Endometrial microvascular endothelial cells (primary cell): ENCODE data around the gene RAB3GAP2. TPM values are rescaled to one million over a fixed set of nuclear protein-coding genes. Genes with fewer than 3 reads are reported as not detected.
"Not testable (repeated sequence)": the region's sequence is repeated elsewhere in the genome, so short reads cannot be mapped to it uniquely, and the experiment has no call there.

Experiments
- in situ Hi-C: cut with HindIII; loops from 2 replicates; pipeline ENCODE4 v1.10.0; 2017; ENCODE audit warnings: low sequenced_read_pairs, low pct_unique_long_range_greater_than_20kb; ENCODE audit errors: inconsistent ontology term
- total RNA-seq: library from RNA; depleted of rRNA; stranded (reverse); fragments of >200 nt; gene quantifications from one replicate; pipeline ENCODE4 v1.2.3, GENCODE V29; 2015; ENCODE audit errors: inconsistent ontology term

RAB3GAP2 gene
- total RNA-seq, 1 donor from 2014 or later = 29.3 TPM

DNA sequence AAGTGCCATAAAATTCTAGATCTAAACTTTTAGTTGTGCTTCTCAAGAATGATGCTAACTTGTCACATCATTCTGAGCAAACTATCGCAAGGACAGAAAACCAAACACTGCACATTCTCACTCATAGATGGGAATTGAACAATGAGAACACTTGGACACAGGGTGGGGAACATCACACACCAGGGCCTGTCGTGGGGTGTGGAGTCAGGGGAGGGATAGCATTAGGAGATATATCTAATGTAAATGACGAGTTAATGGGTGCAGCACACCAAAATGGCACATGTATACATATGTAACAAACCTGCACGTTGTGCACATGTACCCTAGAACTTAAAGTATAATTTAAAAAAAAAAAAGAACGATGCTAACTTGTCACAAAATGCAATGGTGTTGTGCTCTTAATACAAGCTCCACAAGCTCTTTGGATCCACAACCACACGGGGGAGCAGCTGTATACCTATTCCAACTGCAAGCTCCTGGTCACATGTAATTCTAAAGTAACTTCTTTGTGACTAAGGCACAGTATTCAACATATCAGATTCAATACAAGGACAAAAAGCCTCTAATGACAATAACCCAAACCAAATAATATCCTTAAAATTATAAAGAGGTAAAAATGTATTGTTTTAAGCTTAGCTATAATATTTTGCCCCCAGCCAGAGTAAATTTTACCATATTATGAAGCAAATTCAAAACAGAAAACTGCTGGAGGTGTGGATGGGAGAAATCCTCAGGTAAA, 53.7 kb downstream of the RAB3GAP2 start:
- in situ Hi-C loops = not testable (repeated sequence)

DNA sequence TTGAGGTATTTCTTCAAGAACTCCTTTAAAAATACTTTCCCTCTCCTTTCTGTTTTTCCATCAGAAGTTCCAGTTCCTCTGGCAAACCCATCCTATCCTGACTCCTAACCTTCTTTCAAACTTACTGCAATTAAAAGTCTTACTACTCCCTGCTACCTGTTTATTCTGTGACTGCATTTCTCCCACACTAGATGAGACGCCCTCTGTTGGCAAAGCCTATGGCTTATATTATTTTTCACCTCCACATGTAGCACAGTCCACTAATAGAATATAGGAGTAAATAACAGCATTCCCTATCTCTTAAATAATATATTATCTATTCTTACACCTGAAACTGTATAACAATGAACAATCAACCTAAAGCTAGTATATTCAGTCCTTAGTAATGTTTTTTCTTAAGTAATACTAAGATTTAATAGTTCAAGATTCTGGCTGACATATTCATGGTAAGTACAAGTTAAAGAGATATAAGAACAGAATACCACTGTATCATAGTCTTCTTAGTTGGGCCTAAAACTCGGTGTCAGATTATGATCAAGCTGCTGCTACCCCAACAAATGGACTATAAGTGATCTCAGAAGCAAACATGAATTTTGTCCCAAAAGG, 54.8 kb downstream of the RAB3GAP2 start:
- in situ Hi-C loops = no loop called here

DNA sequence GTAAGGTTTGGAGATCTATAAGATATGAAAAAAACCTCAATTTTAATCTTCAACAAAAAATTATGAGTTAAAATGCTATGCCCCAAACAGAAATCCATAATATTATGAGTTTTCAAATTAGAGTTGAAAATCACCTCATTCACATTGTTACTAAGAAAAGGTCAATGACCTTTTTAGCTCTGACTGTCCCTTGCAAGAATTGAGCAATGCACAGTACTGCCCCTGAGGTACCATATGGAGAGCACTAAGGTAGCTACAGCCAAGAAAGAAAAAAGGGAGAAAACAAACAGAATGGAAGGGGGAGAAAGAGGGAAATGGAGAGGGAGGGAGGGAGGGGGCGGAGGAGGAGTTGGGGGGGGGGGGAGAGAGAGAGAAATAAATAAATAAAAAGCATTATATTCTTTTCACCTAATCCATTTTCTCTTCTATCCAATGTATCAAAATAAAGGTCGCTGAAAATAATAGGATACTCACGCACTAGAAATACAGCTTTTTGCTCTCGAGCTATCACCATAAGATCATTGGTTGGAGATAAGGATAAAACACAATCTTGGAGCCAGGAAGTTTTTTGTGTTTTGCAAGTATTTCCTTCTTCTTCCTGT, 58.8 kb downstream of the RAB3GAP2 start:
- in situ Hi-C loops = no loop called here

DNA sequence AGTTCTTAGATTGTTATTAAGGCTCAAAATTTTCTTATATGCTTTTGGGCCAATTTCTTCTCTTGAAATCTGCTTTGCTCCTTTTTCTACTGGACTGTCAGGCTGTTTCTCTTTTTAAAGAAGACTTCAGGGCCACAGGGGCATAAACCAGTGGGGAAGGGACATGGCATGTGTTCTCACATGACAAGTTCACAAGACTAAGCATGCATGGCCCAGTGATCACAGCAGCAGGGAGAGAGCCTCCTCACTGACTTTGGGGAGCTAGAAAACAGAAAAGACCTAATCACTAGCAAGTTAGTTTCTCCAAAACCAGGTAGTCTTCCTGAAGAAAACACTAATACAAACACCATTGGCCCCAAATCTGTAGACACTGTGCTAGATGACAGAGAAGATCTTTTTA, 64.8 kb downstream of the RAB3GAP2 start:
- in situ Hi-C loops = no loop called here

DNA sequence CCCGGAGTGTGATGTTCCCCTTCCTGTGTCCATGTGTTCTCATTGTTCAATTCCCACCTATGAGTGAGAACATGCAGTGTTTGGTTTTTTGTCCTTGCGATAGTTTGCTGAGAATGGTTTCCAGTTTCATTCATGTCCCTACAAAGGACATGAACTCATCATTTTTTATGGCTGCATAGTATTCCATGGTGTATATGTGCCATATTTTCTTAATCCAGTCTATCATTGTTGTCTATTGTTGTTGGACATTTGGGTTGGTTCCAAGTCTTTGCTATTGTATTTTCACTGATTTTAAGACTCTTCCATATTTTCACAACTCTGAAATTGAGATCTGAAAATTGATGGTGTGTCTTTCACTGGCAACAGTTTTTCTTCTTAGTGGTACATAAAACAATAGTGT, 67.5 kb downstream of the RAB3GAP2 start:
- in situ Hi-C loops = not testable (repeated sequence)

DNA sequence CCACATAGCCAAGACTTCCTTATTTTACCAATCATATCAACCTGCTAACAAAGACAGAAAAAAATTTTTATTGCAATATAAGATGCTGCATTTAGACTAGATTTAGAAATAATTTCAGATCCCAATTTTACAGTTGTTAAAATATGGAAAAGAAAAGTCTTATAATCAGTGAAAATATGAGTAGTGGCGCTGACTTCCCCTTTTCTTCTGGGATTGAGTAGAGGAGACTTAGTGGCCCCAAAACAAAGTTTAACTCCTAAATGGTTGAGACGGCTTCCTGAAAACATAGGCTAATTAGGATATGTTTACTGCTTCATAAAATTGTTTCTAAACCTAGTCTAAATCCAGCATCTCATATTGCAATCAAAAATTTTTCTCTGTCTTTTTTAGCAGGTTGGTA, 68.4 kb downstream of the RAB3GAP2 start:
- in situ Hi-C loops = no loop called here

DNA sequence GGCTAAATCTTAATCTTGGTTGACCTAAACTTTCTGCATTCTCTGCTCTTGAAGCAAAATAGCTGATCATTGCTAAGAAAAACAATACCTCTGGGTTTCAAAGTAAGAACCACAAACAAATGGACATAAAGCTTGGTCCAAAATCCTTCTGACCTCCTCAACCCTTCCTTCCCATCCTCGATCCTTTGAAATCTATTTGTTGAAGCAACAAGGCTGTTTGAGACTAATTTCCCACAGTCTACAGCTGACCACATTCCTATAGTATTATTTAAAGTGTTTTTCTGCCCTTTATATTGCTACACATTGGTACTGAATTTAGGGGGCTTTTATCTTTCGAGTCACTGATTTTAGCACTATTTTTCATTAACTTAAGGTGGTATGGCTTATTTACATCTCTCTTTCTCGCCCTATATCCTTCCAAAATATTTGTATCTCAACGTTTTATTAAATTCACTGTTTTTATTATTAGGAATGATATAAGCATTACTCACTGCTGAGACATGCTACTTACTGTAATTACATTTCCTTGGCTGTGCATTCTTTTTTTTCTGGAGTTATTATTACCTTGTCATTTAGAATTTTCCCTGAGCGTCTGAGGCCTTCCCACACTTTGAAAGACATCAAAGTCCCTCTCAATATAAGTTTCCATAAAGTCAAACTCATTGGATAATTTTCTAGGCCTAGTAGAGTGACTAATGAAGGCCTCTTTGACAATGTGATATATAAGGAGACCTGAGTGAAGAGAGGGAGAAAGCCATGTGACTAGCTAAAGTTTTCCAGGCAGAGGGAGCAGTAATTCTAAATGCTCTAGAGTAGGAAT, 73.9 kb downstream of the RAB3GAP2 start:
- in situ Hi-C loops = no loop called here

DNA sequence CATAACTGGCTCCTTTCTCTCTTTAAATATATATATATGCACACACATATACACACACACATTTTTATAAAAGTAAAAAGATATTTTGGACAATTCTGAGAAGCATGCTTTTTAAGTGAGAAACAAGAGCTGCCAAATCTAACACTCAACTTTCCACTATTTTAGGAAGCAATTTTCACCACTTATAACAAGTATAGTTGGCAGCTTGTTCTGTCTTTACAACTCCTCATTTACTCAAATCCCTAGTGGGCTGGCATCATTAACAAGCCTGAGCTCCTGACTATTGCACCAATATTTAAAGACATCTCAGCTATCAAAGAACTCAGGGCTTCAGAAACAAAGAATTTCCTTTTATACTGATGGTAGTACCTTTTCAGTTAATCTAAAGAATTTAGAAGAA, 76.6 kb downstream of the RAB3GAP2 start:
- in situ Hi-C loops = no loop called here

DNA sequence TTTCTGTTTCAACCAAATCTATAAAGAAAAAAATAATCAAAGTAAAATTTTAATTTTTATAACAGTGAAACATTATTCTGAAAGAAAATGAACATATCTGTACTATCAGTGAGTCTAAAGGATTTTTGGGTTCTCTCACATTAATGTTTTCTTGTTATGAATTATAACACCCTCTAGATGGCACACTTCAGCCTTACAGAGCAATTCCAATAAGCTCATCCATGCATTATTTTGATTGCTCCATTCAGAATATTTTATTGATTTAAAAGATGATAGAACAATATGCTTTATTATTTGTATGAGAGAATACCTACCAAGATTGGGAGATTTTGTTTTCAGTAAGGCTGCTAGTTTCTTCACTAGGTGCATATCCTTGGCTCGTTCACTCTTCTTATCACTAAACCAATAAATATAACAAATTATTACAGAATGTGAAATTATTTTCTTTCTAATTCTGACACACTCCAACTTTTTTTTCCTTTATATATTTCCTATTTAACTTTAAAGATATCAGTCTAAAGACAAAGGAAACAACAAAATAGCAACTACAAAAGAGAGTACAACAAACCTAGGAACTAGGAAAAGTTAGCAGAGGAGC, 82.4 kb downstream of the RAB3GAP2 start:
- in situ Hi-C loops = no loop called here

DNA sequence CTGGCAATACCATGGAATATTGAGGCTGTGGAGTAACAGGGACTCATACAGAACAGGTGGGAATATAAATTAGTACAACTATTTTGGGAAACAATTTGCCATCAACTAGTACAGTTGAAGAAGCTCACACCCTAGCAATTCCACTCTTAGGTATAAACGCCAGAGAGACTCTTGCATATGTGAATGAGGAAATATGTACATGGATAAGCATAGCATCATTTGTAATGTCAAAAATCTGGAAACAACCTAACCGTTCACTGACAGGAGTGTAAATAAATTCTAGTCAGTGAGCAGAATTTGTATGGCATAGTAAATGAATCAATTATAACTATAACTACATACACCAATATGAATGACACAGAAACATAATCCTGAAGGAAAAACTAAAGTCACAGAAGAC, 83.7 kb downstream of the RAB3GAP2 start:
- in situ Hi-C loops = no loop called here

DNA sequence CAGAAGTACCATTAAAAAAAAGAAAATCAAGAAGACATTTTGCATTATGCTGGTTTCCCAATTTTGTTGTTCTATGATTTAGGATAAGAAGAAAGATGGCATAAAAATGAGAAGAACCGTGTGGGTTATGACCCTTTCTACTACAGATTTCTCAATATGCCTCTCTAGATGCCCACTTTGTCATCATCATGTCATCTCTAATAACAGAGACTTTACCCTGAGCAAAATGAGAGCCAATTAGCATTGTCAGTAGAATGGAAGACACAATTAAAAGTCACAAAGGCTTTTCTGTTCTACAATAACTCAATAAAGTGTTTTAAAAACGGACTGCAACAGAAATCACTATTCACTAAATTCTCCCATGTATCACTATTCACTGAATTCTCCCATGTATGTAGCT, 85.5 kb downstream of the RAB3GAP2 start:
- in situ Hi-C loops = no loop called here

DNA sequence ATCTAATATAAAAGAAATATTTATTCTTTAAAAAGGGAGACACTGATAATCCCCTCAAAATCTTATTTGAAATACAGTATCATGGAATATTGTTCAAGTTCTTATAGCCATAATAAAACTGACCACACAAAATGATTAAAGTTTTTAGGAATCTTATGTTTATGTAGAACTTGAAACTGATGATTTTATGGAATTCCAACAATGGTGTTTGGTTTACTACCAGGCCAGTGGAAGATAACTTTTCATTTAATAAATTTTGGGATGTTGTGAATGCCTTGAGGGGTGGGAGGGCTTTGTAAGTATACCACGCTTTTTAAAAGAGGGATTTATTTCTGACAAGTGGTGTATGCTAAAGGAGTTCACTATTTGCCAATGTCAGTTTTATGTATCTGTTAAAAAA, 87.7 kb downstream of the RAB3GAP2 start:
- in situ Hi-C loops = no loop called here

DNA sequence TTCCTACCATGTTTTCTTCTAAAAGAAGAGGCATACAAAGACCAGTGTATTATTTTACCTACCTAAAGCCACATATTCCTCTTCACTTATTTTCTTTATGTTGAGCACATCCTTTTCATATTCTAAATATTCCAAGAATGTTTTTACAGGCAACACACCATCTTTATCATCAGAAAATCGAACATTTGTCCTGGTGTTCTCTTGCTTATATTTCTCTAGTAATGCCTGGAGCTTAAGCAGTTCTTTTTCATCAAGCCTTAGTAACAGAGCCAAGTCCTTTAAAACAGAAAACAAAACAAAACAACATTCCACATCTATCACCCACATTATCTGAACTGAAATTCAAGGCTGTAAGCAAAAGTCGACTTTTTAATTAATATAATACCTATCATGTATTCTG, 89.6 kb downstream of the RAB3GAP2 start:
- in situ Hi-C loops = no loop called here

DNA sequence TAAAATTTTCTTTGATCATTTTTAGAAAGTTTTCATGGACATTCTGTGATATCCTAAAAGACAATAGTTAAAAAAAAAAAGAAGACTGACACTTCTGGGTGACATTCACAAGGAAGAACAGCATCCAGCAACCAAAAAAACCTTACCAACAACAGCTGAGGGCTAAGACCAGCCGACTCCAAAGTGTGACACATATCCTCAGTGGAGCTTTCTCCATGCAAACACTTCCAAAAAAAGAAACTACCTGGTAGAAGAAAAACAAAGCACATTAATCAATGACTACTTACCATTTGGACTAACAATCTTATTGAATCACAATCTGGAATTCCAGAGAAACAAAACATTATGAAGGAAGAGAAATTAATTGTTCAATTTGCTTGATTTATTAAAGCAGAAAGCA, 90.1 kb downstream of the RAB3GAP2 start:
- in situ Hi-C loops = no loop called here

DNA sequence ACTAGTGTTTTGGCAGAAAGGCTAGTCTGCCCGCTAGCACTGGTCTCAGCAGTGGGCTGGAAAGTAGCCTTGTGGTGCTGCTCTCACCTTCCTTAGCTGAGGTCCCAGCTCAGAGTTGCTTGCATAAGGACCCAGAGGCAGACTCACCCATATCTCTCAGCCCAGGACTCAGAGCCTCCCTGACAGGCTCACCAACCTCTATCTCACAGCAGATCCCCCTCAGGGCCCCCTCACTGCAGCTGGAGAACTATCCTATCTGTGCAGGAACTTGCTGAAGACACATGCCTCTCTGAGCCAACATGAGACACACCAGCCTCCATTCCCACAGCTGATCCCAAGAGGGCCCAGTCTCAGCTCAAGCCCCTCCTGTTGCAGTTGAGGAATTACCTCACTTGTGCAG, 95.7 kb downstream of the RAB3GAP2 start:
- in situ Hi-C loops = no loop called here

DNA sequence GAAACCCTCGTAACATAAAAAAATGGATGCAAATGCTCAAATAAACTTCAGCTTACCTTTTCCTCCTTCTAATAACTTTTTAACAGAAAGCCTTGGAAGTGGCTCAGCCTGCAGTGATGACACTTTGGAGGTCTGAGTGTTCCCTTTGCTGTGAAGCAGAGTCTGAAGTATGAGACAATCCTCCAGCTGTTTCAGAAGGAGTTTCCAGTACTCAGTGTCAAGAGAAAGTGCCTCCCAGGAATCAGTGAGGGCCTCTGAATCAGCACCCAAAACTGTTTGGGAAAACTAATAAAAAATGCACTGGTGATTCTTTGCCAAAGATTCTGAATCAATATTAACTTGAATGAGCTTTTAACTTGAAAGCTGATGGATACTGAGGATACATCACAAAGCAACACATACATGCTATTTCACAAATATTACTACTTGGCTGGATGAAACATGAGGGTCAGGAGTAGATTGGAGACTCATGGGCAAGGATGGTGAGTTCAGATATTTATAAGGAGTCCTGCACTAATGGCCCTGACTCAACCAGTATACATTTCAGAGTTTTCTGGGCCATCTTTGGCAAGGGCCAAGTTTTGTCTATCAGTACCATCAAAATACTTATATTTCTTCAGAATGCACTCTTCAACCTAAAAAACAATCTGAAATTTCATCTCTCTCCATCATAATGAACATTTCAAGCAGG, 101.3 kb downstream of the RAB3GAP2 start:
- in situ Hi-C loops = no loop called here

DNA sequence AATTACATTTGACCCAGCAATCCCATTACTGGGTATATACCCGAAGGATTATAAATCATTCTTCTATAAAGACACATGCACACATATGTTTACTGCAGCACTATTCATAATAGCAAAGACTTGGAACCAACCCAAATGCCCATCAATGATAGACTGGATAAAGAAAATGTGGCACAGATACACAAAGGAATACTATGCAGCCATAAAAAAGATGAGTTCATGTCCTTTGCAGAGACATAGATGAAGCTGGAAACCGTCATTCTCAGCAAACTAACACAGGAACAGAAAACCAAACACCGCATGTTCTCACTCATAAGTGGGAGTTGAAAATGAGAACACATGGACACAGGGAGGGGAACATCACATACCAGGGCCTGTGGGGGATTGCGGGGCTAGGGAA, 102.4 kb downstream of the RAB3GAP2 start:
- in situ Hi-C loops = not testable (repeated sequence)

DNA sequence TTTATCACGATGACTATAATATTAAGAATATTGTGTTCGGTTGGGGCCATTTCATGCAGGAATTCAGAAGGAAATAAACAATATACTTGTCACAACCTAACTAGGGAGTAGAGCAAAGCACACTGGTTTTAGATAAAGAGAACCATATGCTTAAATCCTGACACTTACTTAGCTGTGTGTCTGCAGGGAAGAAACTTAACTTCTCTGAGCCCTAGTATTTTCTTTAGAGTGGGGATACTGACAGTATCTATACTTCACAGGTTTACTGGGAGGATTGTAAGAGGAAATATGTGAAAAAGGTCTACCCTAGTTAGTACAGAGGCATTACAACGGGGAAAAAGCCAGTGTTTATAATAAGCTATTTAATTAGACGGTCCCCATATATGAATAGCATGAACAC, 105.4 kb downstream of the RAB3GAP2 start:
- in situ Hi-C loops = no loop called here

DNA sequence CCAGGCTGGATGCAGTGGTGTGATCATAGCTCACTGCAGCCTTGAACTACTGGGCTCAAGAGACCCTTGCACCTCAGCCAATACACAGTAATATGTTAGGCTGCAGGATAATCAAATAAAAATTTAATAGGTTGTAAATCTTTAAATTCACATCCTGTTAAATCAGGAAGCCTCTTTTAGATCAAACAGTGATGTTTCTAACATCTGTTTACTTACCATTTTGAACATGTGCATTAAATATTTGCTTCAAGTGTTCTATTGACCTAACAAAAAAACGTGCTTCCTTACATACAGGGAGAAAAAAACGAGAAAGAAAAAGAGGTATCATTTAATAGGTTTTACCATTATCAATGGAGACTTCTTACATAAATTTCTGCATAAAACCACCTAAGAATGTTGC, 107.7 kb downstream of the RAB3GAP2 start:
- in situ Hi-C loops = no loop called here
